Measurements from ENCODE around the gene NEUROD2. TPM values are rescaled to one million over a fixed set of nuclear protein-coding genes. Genes with fewer than 3 reads are reported as not detected.

The NEUROD2 gene
- polyA plus RNA-seq, 2 of the 4 experiments (the other 2 are of a cell fraction) = not detected

- ATAC-seq (no peak), FAIRE-seq (no peak), DNase-seq (ENCODE audit: low read depth in 1 of 2, low spot score in 1 of 2) (no peak)
- WGBS (ENCODE audit: missing lambda C conversion rate) = 73% methylated on average over 20 of the region's 20 CpGs
- H3K4me3 ChIP-seq = no peak overlapping the region
- ChIA-PET CTCF (interaction anchor here (1.0 to 8.8 kb wide), 2 partner anchors 19 to 30 kb away, joined by 3 to 145 read pairs; no protein-coding TSS in a partner anchor), POLR2A (no interaction called here)
- no peaks in the 10 kb centered on the region for H3K4me1 ChIP-seq
- H3K27ac ChIP-seq = no peak overlapping the region
- no peaks in the 10 kb centered on the region for H3K9me3 ChIP-seq
- TF ChIP-seq MAFK (IDR thresholded peaks at IDR 0.05; ENCODE audit: partially characterized antibody) = no peak
- TF ChIP-seq, protein P1, sequence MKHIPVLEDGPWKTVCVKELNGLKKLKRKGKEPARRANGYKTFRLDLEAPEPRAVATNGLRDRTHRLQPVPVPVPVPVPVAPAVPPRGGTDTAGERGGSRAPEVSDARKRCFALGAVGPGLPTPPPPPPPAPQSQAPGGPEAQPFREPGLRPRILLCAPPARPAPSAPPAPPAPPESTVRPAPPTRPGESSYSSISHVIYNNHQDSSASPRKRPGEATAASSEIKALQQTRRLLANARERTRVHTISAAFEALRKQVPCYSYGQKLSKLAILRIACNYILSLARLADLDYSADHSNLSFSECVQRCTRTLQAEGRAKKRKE (CRISPR knock-in tag; IDR thresholded peaks at IDR 0.05; ENCODE audit: low read depth) = no peak
- TF ChIP-seq KDM1A (IDR thresholded peaks at IDR 0.05; ENCODE audit: low read depth) = no peak
- TF ChIP-seq JUN (IDR thresholded peaks at IDR 0.05) = no peak
- no peak for TF ChIP-seq NPAS2 (CRISPR knock-in tag; IDR thresholded peaks at IDR 0.05; ENCODE audit: borderline replicate concordance)
- TF ChIP-seq KDM5A (IDR thresholded peaks at IDR 0.05) = no peak
- TF ChIP-seq RNF2 (IDR thresholded peaks at IDR 0.05; ENCODE audit: borderline replicate concordance, low read depth) = no peak
- TF ChIP-seq EHF (CRISPR knock-in tag; IDR thresholded peaks at IDR 0.05) = no peak
- no peak for TF ChIP-seq NFE2L2 (conservative IDR thresholded peaks at IDR 0.05; ENCODE audit: low read length)
- TF ChIP-seq, protein P2, sequence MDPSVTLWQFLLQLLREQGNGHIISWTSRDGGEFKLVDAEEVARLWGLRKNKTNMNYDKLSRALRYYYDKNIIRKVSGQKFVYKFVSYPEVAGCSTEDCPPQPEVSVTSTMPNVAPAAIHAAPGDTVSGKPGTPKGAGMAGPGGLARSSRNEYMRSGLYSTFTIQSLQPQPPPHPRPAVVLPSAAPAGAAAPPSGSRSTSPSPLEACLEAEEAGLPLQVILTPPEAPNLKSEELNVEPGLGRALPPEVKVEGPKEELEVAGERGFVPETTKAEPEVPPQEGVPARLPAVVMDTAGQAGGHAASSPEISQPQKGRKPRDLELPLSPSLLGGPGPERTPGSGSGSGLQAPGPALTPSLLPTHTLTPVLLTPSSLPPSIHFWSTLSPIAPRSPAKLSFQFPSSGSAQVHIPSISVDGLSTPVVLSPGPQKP (IDR thresholded peaks at IDR 0.05; ENCODE audit: low read depth, low read length) = no peak
- no peak for TF ChIP-seq HDAC2 (IDR thresholded peaks at IDR 0.05)
- no peak overlapping the region for H3K4me2 ChIP-seq
Measured at GRCh38 chr17:39581071-39581758, 26.5 kb downstream of the NEUROD2 start.

GRCh38 chr17:39580082-39580468 is 27.6 kb downstream of the NEUROD2 start:
- Histone ChIP-seq H3K4me1 (no peaks in the 10 kb centered on the region), H3K4me3 (no peak overlapping the region), H3K9me3 (no peaks in the 10 kb centered on the region), H3K4me2 (no peak overlapping the region), H3K27ac (no peak overlapping the region)
- CTCF ChIA-PET = interaction anchor here (0.5 to 8.8 kb wide), 4 partner anchors 20 to 157 kb away, joined by 3 to 145 read pairs (median 44); no protein-coding TSS in a partner anchor
- POLR2A ChIA-PET = no interaction called here
- 67% methylated on average over 3 of the region's 7 CpGs for WGBS (ENCODE audit: missing lambda C conversion rate)
- ATAC-seq = no peak
- FAIRE-seq = no peak
- no peak for TF ChIP-seq JUNB (IDR thresholded peaks at IDR 0.05)
- no peak for TF ChIP-seq HOXA7 (CRISPR knock-in tag; IDR thresholded peaks at IDR 0.05)
- no peak for TF ChIP-seq MYC (IDR thresholded peaks at IDR 0.05; ENCODE audit: borderline replicate concordance, low read length)
- no peak for TF ChIP-seq USF2 (IDR thresholded peaks at IDR 0.05)
- no peak for TF ChIP-seq NR3C1 (IDR thresholded peaks at IDR 0.05)
- TF ChIP-seq FOSB (CRISPR knock-in tag; IDR thresholded peaks at IDR 0.05) = no peak
- TF ChIP-seq CHD2 (IDR thresholded peaks at IDR 0.05; ENCODE audit: low read length, partially characterized antibody) = no peak
- no peak for TF ChIP-seq HOXB5 (CRISPR knock-in tag; IDR thresholded peaks at IDR 0.05)
- no peak for TF ChIP-seq MAZ (IDR thresholded peaks at IDR 0.05; ENCODE audit: borderline replicate concordance, low read depth, low read length)
- no peak for TF ChIP-seq FOXS1 (CRISPR knock-in tag; IDR thresholded peaks at IDR 0.05)
- TF ChIP-seq KDM5A (IDR thresholded peaks at IDR 0.05) = no peak
- no peak for TF ChIP-seq MAFK (IDR thresholded peaks at IDR 0.05; ENCODE audit: partially characterized antibody)
- no peak for TF ChIP-seq RFX5 (IDR thresholded peaks at IDR 0.05)
- no peak for TF ChIP-seq HOXB13 (CRISPR knock-in tag; IDR thresholded peaks at IDR 0.05; ENCODE audit: low read depth)
- no peak for TF ChIP-seq TP53 (CRISPR knock-in tag; IDR thresholded peaks at IDR 0.05)
- DNase-seq (ENCODE audit: low read depth in 1 of 2, low spot score in 1 of 2) = no peak
